H1 (cell line): ENCODE results near the gene TFEC. TPM values are rescaled to one million over a fixed set of nuclear protein-coding genes. Genes with fewer than 3 reads are reported as not detected.

Experiments used
- ATF2 ChIP-seq: IDR thresholded peaks from 2 replicates; pipeline ENCODE4 v1.6.1; 2012; ENCODE audit warnings: low read length, inconsistent platforms
- EP300 ChIP-seq, 2 experiments: IDR thresholded peaks; 1 replicate in 1 of 2; 2 replicates in 1 of 2; pipeline ENCODE4 v1.6.1; 2011 to 2012; ENCODE audit warnings: low read depth in 2 of 2, low read length in 2 of 2, mild to moderate bottlenecking in 2 of 2, borderline replicate concordance in 1 of 2, inconsistent platforms in 1 of 2, moderate library complexity in 1 of 2
- SIN3A ChIP-seq, 2 experiments: IDR thresholded peaks in 1 of 2; conservative IDR thresholded peaks in 1 of 2; 2 replicates each; pipeline ENCODE4 v1.6.1; 2011 to 2012; ENCODE audit warnings: low read length in 2 of 2, improper control_type of control experiment in 1 of 2, low read depth in 1 of 2, mild to moderate bottlenecking in 1 of 2
- polyA plus RNA-seq, 7 experiments: library from polyadenylated mRNA; depleted of rRNA in 3 of 7; stranded (reverse) in 5 of 7; unstranded in 2 of 7; fragments of >200 nt in 5 of 7; fragments of 200-250 nt in 2 of 7; gene quantifications; 1 replicate in 5 of 7; 2 replicates in 1 of 7; 4 replicates in 1 of 7; pipeline versions ENCODE4 v1.2.1 to v1.2.3, GENCODE V29; 2011 to 2013; ENCODE audit warnings: missing spikeins in 2 of 7, mixed read lengths in 2 of 7
- total RNA-seq: library from RNA; stranded (reverse); fragmentation: NEBNext Ultra II Directional; extraction: Animal tissue kit (Norgen Biotek cat#: 25700); gene quantifications from 2 replicates; pipeline ENCODE4 v1.2.1, GENCODE V29; 2021

The TFEC gene
- total and polyA plus RNA-seq, 2 of the 8 experiments (the other 6 are each of a cell fraction or from before 2014, with no cell fraction given) = not detected

- TF ChIP-seq SIN3A (conservative IDR thresholded peaks at IDR 0.05 in 1 of 2, IDR thresholded peaks at IDR 0.05 in 1 of 2; ENCODE audit: low read depth in 1 of 2, low read length in 2 of 2) = no peak
- no peak for TF ChIP-seq EP300 (IDR thresholded peaks at IDR 0.05; ENCODE audit: borderline replicate concordance in 1 of 2, low read depth in 2 of 2, low read length in 2 of 2)
- no peak for TF ChIP-seq ATF2
These were observed 106.2 kb downstream of the TFEC start (continued) for GRCh38 chr7:115924411-115924810.
